Endothelial cell (in vitro differentiated cells): ENCODE measurements around the gene CATSPERD. TPM values are rescaled to one million over a fixed set of nuclear protein-coding genes. Genes with fewer than 3 reads are reported as not detected.
A peak's percentile ranks its signal among the peaks of the same experiment; 100 is the strongest.

Experiments
- DNase-seq: peaks from one replicate; pipeline ENCODE4 v3.0.0; 2021; ENCODE audit warnings: low spot score
- H3K27ac Mint-ChIP-seq: one replicate; pipeline ENCODE4 v1.8.0; 2021; ENCODE audit warnings: mixed read lengths, inconsistent platforms; ENCODE audit not compliant: unreplicated experiment
- H3K27me3 Mint-ChIP-seq: one replicate; pipeline ENCODE4 v1.8.0; 2021; ENCODE audit warnings: mild to moderate bottlenecking, moderate library complexity, mixed read lengths, inconsistent platforms; ENCODE audit not compliant: unreplicated experiment
- H3K36me3 Mint-ChIP-seq: one replicate; pipeline ENCODE4 v1.8.0; 2021; ENCODE audit warnings: mild to moderate bottlenecking, low read depth, mixed read lengths, inconsistent platforms; ENCODE audit not compliant: unreplicated experiment
- H3K4me1 Mint-ChIP-seq: one replicate; pipeline ENCODE4 v1.8.0; 2021; ENCODE audit warnings: mild to moderate bottlenecking, mixed read lengths, inconsistent platforms; ENCODE audit not compliant: unreplicated experiment
- H3K4me3 Mint-ChIP-seq: one replicate; pipeline ENCODE4 v1.8.0; 2021; ENCODE audit warnings: mild to moderate bottlenecking, mixed read lengths, inconsistent platforms; ENCODE audit not compliant: unreplicated experiment
- H3K9me3 Mint-ChIP-seq: one replicate; pipeline ENCODE4 v1.8.0; 2021; ENCODE audit warnings: mixed read lengths, inconsistent platforms; ENCODE audit not compliant: unreplicated experiment
- CTCF ChIP-seq: fragments of 200-600 bp; sonication (generic); IDR thresholded peaks from one replicate; pipeline ENCODE4 v1.5.0; 2021; ENCODE audit warnings: antibody characterized with exemption; ENCODE audit not compliant: unreplicated experiment
- total RNA-seq: library from RNA; stranded (reverse); fragmentation: NEBNext Ultra II Directional; extraction: Animal tissue kit (Norgen Biotek cat#: 25700); gene quantifications from one replicate; pipeline ENCODE4 v1.2.1, GENCODE V29; 2021; ENCODE audit not compliant: unreplicated experiment

The CATSPERD gene
- total RNA-seq, 1 donor from 2014 or later: not detected

- H3K4me3 Mint-ChIP-seq: peak overlapping the region; percentile 99
- TF ChIP-seq CTCF: no peak
- no peaks in the 10 kb centered on the region for H3K9me3 Mint-ChIP-seq
- H3K36me3 Mint-ChIP-seq: peaks cover 17% of the 10 kb centered on the region
- peak overlapping the region; percentile 99 for H3K27ac Mint-ChIP-seq
- no peak for DNase-seq
- H3K27me3 Mint-ChIP-seq: peaks cover 14% of the 10 kb centered on the region
- H3K4me1 Mint-ChIP-seq: peaks cover 11% of the 10 kb centered on the region
These were observed 69.6 kb downstream of the CATSPERD start for GRCh38 chr19:5789886-5790558.

- H3K4me3 Mint-ChIP-seq: peak within 1 kb of the TSS; percentile 99
- H3K27ac Mint-ChIP-seq: peak within 1 kb of the TSS; percentile 99
These were observed 70.4 kb downstream of the CATSPERD start, which contains the start of gene DUS3L for GRCh38 chr19:5790559-5791520. TSS of gene DUS3L (minus strand) at chr19:5791163. CDS start at chr19:5791141, 22 bp downstream.

GRCh38 chr19:5792224-5792623, 71.8 kb downstream of the CATSPERD start:
- peaks cover 14% of the 10 kb centered on the region for H3K36me3 Mint-ChIP-seq
- DNase-seq: no peak
- TF ChIP-seq CTCF: no peak
- H3K4me3 Mint-ChIP-seq: no peak overlapping the region
- no peak overlapping the region for H3K27ac Mint-ChIP-seq
- H3K9me3 Mint-ChIP-seq: no peaks in the 10 kb centered on the region
- peaks cover 11% of the 10 kb centered on the region for H3K4me1 Mint-ChIP-seq
- H3K27me3 Mint-ChIP-seq: peaks cover 10% of the 10 kb centered on the region

More at GRCh38 chr19:5790559-5791520, 70.4 kb downstream of the CATSPERD start, which contains the start of gene DUS3L:
- H3K9me3 Mint-ChIP-seq: no peaks in the 10 kb centered on the region
- DNase-seq: peak; percentile 92
- peaks cover 11% of the 10 kb centered on the region for H3K4me1 Mint-ChIP-seq
- H3K36me3 Mint-ChIP-seq: peaks cover 17% of the 10 kb centered on the region
- no peak for TF ChIP-seq CTCF
- peaks cover 14% of the 10 kb centered on the region for H3K27me3 Mint-ChIP-seq

GRCh38 chr19:5793188-5793587, 72.8 kb downstream of the CATSPERD start:
- Mint-ChIP-seq H3K4me3 (no peak overlapping the region), H3K27ac (no peak overlapping the region)

More at GRCh38 chr19:5793188-5793587, 72.8 kb downstream of the CATSPERD start:
- Mint-ChIP-seq H3K4me1 (peaks cover 11% of the 10 kb centered on the region), H3K36me3 (peaks cover 10% of the 10 kb centered on the region), H3K9me3 (no peaks in the 10 kb centered on the region), H3K27me3 (peaks cover 10% of the 10 kb centered on the region)
- no peak for TF ChIP-seq CTCF
- no peak for DNase-seq
